Endothelial cell of umbilical vein (primary cell): ENCODE data around the gene KIAA0232. TPM values are rescaled to one million over a fixed set of nuclear protein-coding genes. Genes with fewer than 3 reads are reported as not detected.

Source experiments
- BruUV-seq: library from RNA; stranded (reverse); fragments of 400-500 nt; replicated peaks from 2 replicates; lab custom pipeline; 2021; lab: Mats Ljungman, UMichigan
- CTCF ChIA-PET: fragments of 300-600, 350-600 bp; sonication (Branson Sonifier 250); formaldehyde crosslinking; loops from one replicate; lab custom pipeline; 2021; ENCODE audit warnings: antibody characterized with exemption, inconsistent platforms; lab: Charles Lee
- POLR2A ChIA-PET: fragments of 300-600, 350-600 bp; sonication (Branson Sonifier 250); formaldehyde crosslinking; loops from one replicate; lab custom pipeline; 2021; ENCODE audit warnings: antibody characterized with exemption, inconsistent platforms; lab: Charles Lee
- DNase-seq: peaks from one replicate; pipeline ENCODE4 v3.0.0-alpha.2; 2011; ENCODE audit warnings: low read depth, low spot score
- FAIRE-seq: peaks from 2 replicates; lab custom pipeline; 2011; peaks lifted over from hg19 to GRCh38; lab: Jason Lieb, UNC
- H2AFZ ChIP-seq: 2 replicates; pipeline ENCODE4 v1.6.0; 2012; ENCODE audit warnings: low read depth, low read length, control low read depth, inconsistent platforms
- H3K27ac ChIP-seq: 2 replicates; pipeline ENCODE4 v1.5.1; 2011; ENCODE audit warnings: low read depth, mild to moderate bottlenecking, control low read depth, low read length, moderate library complexity; ENCODE audit not compliant: insufficient read depth
- H3K27me3 ChIP-seq, 2 experiments: 2 replicates each; pipeline versions ENCODE4 v1.6.0 to v1.6.1; 2011; ENCODE audit warnings: low read length in 2 of 2, mixed read lengths in 1 of 2; ENCODE audit not compliant: control insufficient read depth in 2 of 2, insufficient read depth in 2 of 2
- H3K36me3 ChIP-seq, 2 experiments: 2 replicates in 1 of 2; 3 replicates in 1 of 2; pipeline ENCODE4 v1.5.1; 2011; ENCODE audit warnings: low read length in 2 of 2, mild to moderate bottlenecking in 1 of 2, moderate library complexity in 1 of 2; ENCODE audit not compliant: control insufficient read depth in 2 of 2, insufficient read depth in 2 of 2; ENCODE audit errors: extremely low read depth in 1 of 2
- H3K4me1 ChIP-seq: 3 replicates; pipeline ENCODE4 v1.5.1; 2011; ENCODE audit warnings: mild to moderate bottlenecking, low read length; ENCODE audit not compliant: control insufficient read depth, insufficient read depth; ENCODE audit errors: extremely low read depth
- H3K4me2 ChIP-seq: 2 replicates; pipeline ENCODE4 v1.6.1; 2011; ENCODE audit warnings: low read length, control low read depth, mixed read lengths; ENCODE audit not compliant: insufficient read depth
- H3K4me3 ChIP-seq, 3 experiments: fragments of 200-600 bp in 1 of 3; sonication (generic), shearing (Covaris generic) in 1 of 3; replicated peaks in 1 of 3; 2 replicates each; pipeline ENCODE4 v1.5.1; 2011 to 2016; ENCODE audit warnings: control low read depth in 3 of 3, low read length in 3 of 3, mild to moderate bottlenecking in 2 of 3, inconsistent platforms in 1 of 3, low read depth in 1 of 3, moderate library complexity in 1 of 3; ENCODE audit not compliant: insufficient read depth in 1 of 3
- H3K79me2 ChIP-seq: 2 replicates; pipeline ENCODE4 v1.6.0; 2012; ENCODE audit warnings: low read length, inconsistent platforms; ENCODE audit not compliant: control insufficient read depth, insufficient read depth
- H3K9ac ChIP-seq: replicated peaks from 2 replicates; pipeline ENCODE3; 2011; ENCODE audit warnings: low read length, control low read depth; ENCODE audit not compliant: insufficient read depth; ENCODE audit errors: extremely low read depth
- H3K9me1 ChIP-seq: replicated peaks from 3 replicates; pipeline ENCODE4 v1.6.0; 2011; ENCODE audit warnings: mild to moderate bottlenecking, low read length; ENCODE audit not compliant: control insufficient read depth, insufficient read depth; ENCODE audit errors: extremely low read depth
- H3K9me3 ChIP-seq: replicated peaks from 2 replicates; pipeline ENCODE4 v1.5.1; 2012; ENCODE audit warnings: low read length, inconsistent platforms; ENCODE audit not compliant: control insufficient read depth, insufficient read depth
- H4K20me1 ChIP-seq: replicated peaks from 2 replicates; pipeline ENCODE3; 2011; ENCODE audit warnings: mild to moderate bottlenecking, low read length; ENCODE audit not compliant: control insufficient read depth, insufficient read depth; ENCODE audit errors: extremely low read depth
- FOS ChIP-seq: IDR thresholded peaks from 2 replicates; pipeline ENCODE4 v1.6.1; 2011; ENCODE audit warnings: mild to moderate bottlenecking, low read length, moderate library complexity, borderline replicate concordance; ENCODE audit not compliant: insufficient read depth
- dilution Hi-C: fragments of 300-500 bp; cut with MboI; formaldehyde crosslinking; loops from one replicate; pipeline ENCODE4 v1.15.0; 2019; ENCODE audit warnings: low sequenced_read_pairs; ENCODE audit not compliant: extremely low pct_ligation_motif_present
- intact Hi-C: fragments of 100-400 bp; cut with micrococcal nuclease; formaldehyde crosslinking; loops from one replicate; pipeline ENCODE4 v1.10.0; 2022
- polyA plus RNA-seq, 4 experiments: library from polyadenylated mRNA; depleted of rRNA in 3 of 4; stranded (reverse) in 3 of 4; unstranded in 1 of 4; fragments of >200 nt; gene quantifications; 2 replicates each; pipeline versions ENCODE4 v1.2.1 to v1.2.3, GENCODE V29; 2011 to 2012; ENCODE audit warnings: missing spikeins in 1 of 4
- total RNA-seq: library from RNA; stranded (reverse); gene quantifications from 2 replicates; pipeline ENCODE4 v1.2.3, GENCODE V29; 2021
- TF ChIP-seq, protein P1 (sequence below), 2 donors: IDR thresholded peaks; 1 replicate in 1 of 2; 2 replicates in 1 of 2; pipeline ENCODE4 v1.5.1; 2011; ENCODE audit warnings: low read length in 2 of 2, mild to moderate bottlenecking in 2 of 2, moderate library complexity in 2 of 2, control low read depth in 1 of 2, inconsistent platforms in 1 of 2, low read depth in 1 of 2; ENCODE audit not compliant: insufficient read depth in 1 of 2; ENCODE audit errors: extremely low read depth in 1 of 2
- TF ChIP-seq, protein P2 (sequence below): IDR thresholded peaks from 2 replicates; pipeline ENCODE4 v1.6.1; 2011; ENCODE audit not compliant: insufficient read depth, insufficient read length

The KIAA0232 gene
- total and polyA plus RNA-seq, 2 donors (not counting 3 experiments of a cell fraction or from before 2014, with no cell fraction given): 5.3 to 18.4 TPM

DNA sequence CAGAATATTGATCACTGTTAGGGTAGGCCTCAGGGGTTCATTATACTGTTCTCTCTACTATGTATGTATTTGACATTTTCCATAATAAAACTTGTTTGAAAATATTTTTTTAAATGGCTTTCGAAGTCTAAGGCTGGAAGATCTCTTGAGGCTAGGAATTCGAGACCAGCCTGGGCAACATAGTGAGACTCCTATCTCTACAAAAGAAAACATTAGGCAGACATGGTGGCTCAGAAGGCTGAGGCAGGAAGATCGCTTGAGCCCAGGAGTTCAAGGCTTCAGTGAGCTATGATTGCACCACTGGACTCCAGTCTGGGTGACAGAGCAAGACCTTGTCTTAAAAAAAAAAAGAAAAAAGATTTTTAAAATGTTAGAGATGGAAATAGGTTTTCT, 111.6 kb downstream of the KIAA0232 start:
- Histone ChIP-seq H2AFZ (no peak overlapping the region), H3K79me2 (no peaks in the 10 kb centered on the region), H3K4me1 (no peaks in the 10 kb centered on the region), H3K4me2 (no peak overlapping the region), H3K27me3 (no peaks in the 10 kb centered on the region), H3K9ac (no peak overlapping the region), H3K9me1 (no peaks in the 10 kb centered on the region), H3K36me3 (no peaks in the 10 kb centered on the region), H3K9me3 (no peaks in the 10 kb centered on the region), H4K20me1 (no peaks in the 10 kb centered on the region), H3K4me3 (no peak overlapping the region), H3K27ac (no peak overlapping the region)
- CTCF ChIA-PET: interaction anchor here (1.4 to 1.8 kb wide), 2 partner anchors 12 to 177 kb away, joined by 4 to 5 read pairs; no protein-coding TSS in a partner anchor
- intact Hi-C loops (no loop called here), dilution Hi-C loops (no loop called here)
- TF ChIP-seq, protein P1, sequence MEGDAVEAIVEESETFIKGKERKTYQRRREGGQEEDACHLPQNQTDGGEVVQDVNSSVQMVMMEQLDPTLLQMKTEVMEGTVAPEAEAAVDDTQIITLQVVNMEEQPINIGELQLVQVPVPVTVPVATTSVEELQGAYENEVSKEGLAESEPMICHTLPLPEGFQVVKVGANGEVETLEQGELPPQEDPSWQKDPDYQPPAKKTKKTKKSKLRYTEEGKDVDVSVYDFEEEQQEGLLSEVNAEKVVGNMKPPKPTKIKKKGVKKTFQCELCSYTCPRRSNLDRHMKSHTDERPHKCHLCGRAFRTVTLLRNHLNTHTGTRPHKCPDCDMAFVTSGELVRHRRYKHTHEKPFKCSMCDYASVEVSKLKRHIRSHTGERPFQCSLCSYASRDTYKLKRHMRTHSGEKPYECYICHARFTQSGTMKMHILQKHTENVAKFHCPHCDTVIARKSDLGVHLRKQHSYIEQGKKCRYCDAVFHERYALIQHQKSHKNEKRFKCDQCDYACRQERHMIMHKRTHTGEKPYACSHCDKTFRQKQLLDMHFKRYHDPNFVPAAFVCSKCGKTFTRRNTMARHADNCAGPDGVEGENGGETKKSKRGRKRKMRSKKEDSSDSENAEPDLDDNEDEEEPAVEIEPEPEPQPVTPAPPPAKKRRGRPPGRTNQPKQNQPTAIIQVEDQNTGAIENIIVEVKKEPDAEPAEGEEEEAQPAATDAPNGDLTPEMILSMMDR (IDR thresholded peaks at IDR 0.05; ENCODE audit: extremely low read depth in 1 of 2, insufficient read depth in 1 of 2, low read depth in 1 of 2, low read length in 2 of 2): no peak
- TF ChIP-seq, protein P2, sequence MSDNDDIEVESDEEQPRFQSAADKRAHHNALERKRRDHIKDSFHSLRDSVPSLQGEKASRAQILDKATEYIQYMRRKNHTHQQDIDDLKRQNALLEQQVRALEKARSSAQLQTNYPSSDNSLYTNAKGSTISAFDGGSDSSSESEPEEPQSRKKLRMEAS: no peak
- TF ChIP-seq FOS: no peak
- POLR2A ChIA-PET: no interaction called here
- FAIRE-seq (no peak), DNase-seq (no peak)
- BruUV-seq: no TSS peak
